Measurements from ENCODE around the gene SEC16A.

SEC16A gene

DNA sequence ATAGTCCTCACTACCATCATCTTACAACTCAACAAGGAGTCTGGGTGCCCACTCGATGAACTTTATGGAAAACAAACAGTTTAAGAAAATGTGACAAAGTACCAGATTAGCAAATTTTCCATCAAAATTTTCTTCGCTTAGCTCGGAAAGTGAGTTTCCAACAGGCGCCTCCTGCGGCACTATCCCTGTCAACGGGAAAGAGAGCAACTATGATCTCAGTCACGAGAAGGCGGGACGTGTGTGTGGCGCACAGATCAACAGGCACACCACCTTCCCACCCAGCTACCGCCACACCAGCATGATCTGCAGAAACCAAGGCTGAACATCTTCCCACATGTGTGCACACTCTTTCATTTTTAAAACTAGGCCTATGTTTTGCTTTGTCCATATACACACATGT is 29.5 kb downstream of the SEC16A start:
- no peak overlapping the region for H3K4me3 ChIP-seq (replicated peaks; ENCODE audit: low read depth, low read length)
- TF ChIP-seq, protein P1, sequence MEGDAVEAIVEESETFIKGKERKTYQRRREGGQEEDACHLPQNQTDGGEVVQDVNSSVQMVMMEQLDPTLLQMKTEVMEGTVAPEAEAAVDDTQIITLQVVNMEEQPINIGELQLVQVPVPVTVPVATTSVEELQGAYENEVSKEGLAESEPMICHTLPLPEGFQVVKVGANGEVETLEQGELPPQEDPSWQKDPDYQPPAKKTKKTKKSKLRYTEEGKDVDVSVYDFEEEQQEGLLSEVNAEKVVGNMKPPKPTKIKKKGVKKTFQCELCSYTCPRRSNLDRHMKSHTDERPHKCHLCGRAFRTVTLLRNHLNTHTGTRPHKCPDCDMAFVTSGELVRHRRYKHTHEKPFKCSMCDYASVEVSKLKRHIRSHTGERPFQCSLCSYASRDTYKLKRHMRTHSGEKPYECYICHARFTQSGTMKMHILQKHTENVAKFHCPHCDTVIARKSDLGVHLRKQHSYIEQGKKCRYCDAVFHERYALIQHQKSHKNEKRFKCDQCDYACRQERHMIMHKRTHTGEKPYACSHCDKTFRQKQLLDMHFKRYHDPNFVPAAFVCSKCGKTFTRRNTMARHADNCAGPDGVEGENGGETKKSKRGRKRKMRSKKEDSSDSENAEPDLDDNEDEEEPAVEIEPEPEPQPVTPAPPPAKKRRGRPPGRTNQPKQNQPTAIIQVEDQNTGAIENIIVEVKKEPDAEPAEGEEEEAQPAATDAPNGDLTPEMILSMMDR (IDR thresholded peaks at IDR 0.05; ENCODE audit: low read length, missing control alignments) = no peak

DNA sequence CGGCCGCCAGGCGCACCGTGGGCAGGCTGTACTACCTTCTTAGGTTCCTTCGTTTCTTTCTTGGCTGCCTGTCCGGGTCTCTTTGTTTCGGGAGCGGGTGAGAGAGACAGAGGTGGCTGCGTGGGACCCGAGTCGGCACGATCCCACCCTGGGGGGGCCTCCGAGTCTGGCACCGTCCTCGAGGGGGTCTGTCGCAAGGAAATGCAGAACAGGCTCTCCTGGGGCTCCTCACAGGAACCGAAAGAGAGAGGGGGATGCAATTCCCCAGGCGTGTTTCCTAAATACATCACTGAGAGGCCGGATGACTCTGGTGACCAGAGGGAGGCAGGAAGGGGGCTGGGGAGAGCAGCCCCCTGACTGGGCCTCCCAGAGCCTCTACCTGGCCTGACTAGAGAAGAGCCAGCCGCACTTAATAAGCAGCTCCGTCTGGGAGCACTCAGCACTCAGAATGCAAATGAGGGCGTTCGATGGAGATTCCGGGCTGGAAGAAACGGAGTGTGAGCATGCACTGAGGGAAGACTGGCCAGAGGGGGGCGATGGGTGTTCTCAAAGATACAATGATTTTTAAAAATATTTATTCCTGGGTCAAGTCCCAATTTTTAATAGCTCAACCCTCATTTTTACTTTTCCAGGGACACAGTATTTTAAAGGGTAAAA is 31.5 kb downstream of the SEC16A start:
- H3K4me3 ChIP-seq (replicated peaks; ENCODE audit: low read depth, low read length) = no peak overlapping the region
- no peak for DNase-seq (ENCODE audit: low read depth)
- TF ChIP-seq, protein P1 (IDR thresholded peaks at IDR 0.05; ENCODE audit: low read length, missing control alignments) = no peak

More for the DNA sequence above, 29.5 kb downstream of the SEC16A start:
- DNase-seq (ENCODE audit: low read depth) = no peak

DNA sequence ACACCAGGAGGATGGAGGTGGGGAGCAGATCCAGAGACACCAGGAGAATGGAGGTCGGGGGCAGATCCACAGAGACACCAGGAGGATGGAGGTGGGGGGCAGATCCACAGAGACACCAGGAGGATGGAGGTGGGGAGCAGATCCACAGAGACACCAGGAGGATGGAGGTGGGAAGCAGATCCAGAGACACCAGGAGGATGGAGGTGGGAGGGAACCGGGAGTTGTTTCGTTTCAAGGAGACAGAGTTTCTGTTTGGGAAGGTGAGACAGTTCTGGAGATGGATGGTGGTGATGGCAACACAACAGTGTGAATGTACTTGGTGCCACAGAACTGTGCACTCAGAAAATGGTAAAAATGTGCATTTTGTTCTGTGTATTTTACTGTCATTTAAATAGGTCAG is 34.2 kb downstream of the SEC16A start:
- TF ChIP-seq, protein P1 (IDR thresholded peaks at IDR 0.05; ENCODE audit: low read length, missing control alignments) = no peak
- DNase-seq (ENCODE audit: low read depth) = no peak
- no peak overlapping the region for H3K4me3 ChIP-seq (replicated peaks; ENCODE audit: low read depth, low read length)

DNA sequence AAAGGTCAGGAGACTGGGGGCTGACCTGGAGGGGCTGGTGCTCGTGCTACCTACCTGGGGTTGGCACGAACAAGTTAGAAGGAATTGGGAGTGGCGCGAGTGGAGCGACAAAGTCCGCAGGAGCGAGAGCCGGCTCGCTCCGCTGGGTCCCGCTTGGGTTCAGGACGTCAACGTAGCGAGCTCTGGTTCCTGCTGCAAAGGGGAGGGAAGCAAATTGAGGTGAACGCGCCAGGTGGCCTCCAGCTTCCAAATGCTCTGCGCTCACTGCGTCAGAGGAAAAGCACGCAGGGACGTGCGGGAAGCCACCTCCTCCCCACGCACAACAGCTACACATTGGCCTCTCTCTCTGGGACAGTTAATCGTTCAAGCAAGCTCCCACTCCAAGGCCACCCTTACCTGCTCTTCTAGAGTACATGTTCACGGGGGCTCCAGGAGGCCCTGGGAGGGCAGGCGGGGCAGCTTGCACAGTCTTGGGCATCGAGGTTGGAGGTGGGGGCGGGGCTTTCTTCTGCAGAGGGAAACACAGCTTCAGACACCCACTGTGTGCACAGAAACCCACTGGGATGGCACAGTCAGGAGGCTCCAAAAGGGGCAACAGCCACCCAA is 35.6 kb downstream of the SEC16A start:
- TF ChIP-seq, protein P1 (IDR thresholded peaks at IDR 0.05; ENCODE audit: low read length, missing control alignments) = no peak
- DNase-seq (ENCODE audit: low read depth) = no peak
- H3K4me3 ChIP-seq (replicated peaks; ENCODE audit: low read depth, low read length) = no peak overlapping the region

DNA sequence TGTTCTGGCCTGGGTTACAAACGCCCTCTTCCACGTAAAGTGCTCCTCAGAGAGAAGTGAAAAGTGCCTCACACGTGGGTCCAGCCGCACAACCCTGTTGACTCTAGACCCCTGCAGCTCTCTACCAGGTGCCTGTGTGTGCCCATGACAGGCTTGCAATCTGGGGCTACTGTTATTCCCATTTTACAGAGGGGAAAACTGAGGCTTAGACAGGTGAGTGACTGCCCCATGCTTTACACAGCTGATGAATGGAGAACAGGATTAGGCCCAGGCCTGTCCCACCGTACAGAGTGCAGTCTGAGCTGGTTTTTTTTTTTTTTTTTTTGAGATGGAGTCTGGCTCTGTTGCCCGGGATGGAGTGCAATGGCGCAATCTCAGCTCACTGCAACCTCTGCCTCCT is 37.0 kb downstream of the SEC16A start:
- H3K4me3 ChIP-seq (replicated peaks; ENCODE audit: low read depth, low read length) = no peak overlapping the region
- TF ChIP-seq, protein P1 (IDR thresholded peaks at IDR 0.05; ENCODE audit: low read length, missing control alignments) = no peak
- no peak for DNase-seq (ENCODE audit: low read depth)

DNA sequence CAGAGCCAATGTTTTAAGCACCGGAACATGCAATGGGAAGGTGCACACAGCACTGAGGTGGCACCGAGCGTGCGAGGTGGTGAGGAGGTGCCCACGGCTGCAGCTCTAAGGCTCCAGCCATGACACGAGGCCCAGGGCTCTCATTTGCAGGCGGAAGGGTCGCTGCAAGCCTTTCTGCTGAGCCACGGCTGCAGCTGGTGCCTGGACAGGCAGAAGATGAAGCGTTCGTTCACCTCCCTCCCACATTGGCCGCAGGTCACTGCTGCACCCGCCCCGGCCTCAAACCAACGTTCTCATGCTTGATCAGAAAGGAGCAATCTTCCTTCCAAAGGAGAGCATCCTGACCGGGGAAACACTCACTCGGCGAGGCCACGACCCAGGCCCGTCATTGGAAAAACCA is 38.7 kb downstream of the SEC16A start:
- no peak overlapping the region for H3K4me3 ChIP-seq (replicated peaks; ENCODE audit: low read depth, low read length)
- DNase-seq (ENCODE audit: low read depth) = no peak
- TF ChIP-seq, protein P1 (IDR thresholded peaks at IDR 0.05; ENCODE audit: low read length, missing control alignments) = no peak

DNA sequence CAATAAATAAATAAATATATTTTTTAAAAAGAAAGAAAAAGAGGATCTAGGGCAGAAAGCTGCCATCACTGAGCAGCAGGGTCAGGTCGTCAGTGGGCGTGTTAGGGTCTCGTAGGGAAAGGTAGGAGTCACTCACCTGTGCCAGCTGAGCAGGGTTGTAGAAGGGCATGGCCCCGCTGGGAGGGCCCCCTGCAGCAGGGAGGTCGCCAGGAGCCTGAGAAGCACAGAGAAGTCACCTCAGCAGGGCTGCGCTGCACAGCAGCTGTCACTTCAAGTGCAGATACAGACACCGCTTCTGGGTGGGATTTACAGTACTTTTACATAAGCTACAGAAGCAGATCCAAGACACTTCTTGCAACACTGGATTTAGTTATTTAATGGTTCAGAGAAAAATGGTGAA is 39.2 kb downstream of the SEC16A start:
- no peak for DNase-seq (ENCODE audit: low read depth)
- TF ChIP-seq, protein P1 (IDR thresholded peaks at IDR 0.05; ENCODE audit: low read length, missing control alignments) = no peak
- H3K4me3 ChIP-seq (replicated peaks; ENCODE audit: low read depth, low read length) = no peak overlapping the region

Data from fibroblast of pulmonary artery (primary cell).